Heart left ventricle (tissue), 13 donors: ENCODE data around the gene AMFR.

Experiments
- CTCF ChIP-seq, 12 donors: fragments of 200-600 bp; sonication (generic) in 4 of 12; IDR thresholded peaks; one replicate each; pipeline versions ENCODE4 v1.5.0 to v1.8.0; 2018 to 2022; ENCODE audit warnings: antibody characterized with exemption in 12 of 12, mild to moderate bottlenecking in 5 of 12
- POLR2A ChIP-seq, 2 donors: fragments of 450-650 bp; IDR thresholded peaks; one replicate each; pipeline ENCODE4 v1.6.1; 2017; ENCODE audit warnings: antibody characterized with exemption in 2 of 2, mild to moderate bottlenecking in 2 of 2, moderate library complexity in 2 of 2
- donor health status: ischemic (EF 13 %, LVEDD 7.1; RV severe dilation, severe dysfunction).
- donor health status: DM: no; HTN: yes; CAD: no.
- donor health status: DM: no; HTN: no; CAD: no.
- donor health status: ischemic (EF 25% LVEDD 6.9; RV normal size, moderate dysfunction).
- donor health status: ischemic (EF 25% LVEDD 5.7; RV mildly dilated, moderate dysfunction).
- donor health status: ischemic (EF 35%, LVEDD 5.7; RV mildly dilated, moderate dysfunction).
- donor health status: nonischemic (EF 11% LVEDD 7.7; RV severe dilation, severe dysfunction).
- donor health status: DM: yes; HTN: yes; CAD: no.
- donor health status: PGD.
- donor health status: ischemic (EF 29% LVEDD 5.4; RV normal size, mild dysfunction).
- donor health status: nonischemic (EF 23%, LVEDD 6.1; RV moderate dilation, normal function).

GRCh38 chr16:56419740-56420548, 5.4 kb downstream of the AMFR start:
- TF ChIP-seq CTCF (IDR thresholded peaks at IDR 0.05) (no peak), POLR2A (IDR thresholded peaks at IDR 0.05) (no peak)
